GM21786 (cell line): ENCODE measurements around the gene PCGF6.

Experiments
- ATAC-seq: cut with Tn5 transposase; IDR thresholded peaks from one replicate; pipeline ENCODE4 v1.9.1; 2021; ENCODE audit not compliant: unreplicated experiment

Gene PCGF6

GRCh38 chr10:103327906-103328305 lies 23.0 kb downstream of the PCGF6 start:
- no peak for ATAC-seq

- no peak for ATAC-seq
Measured at GRCh38 chr10:103316087-103316486, 34.9 kb downstream of the PCGF6 start.

GRCh38 chr10:103310197-103310596 lies 40.7 kb downstream of the PCGF6 start:
- no peak for ATAC-seq

GRCh38 chr10:103307594-103307993 lies 43.3 kb downstream of the PCGF6 start:
- ATAC-seq, result no peak

GRCh38 chr10:103295374-103296015 lies 55.4 kb downstream of the PCGF6 start:
- no peak for ATAC-seq

- no peak for ATAC-seq
Measured at GRCh38 chr10:103291588-103291987, 59.4 kb downstream of the PCGF6 start.

- no peak for ATAC-seq
Measured at GRCh38 chr10:103287992-103288391, 62.9 kb downstream of the PCGF6 start.

- ATAC-seq, result no peak
Measured at GRCh38 chr10:103284170-103284569, 66.8 kb downstream of the PCGF6 start.

- no peak for ATAC-seq
Measured at GRCh38 chr10:103282961-103283360, 68.0 kb downstream of the PCGF6 start.

GRCh38 chr10:103281753-103282152 lies 69.2 kb downstream of the PCGF6 start:
- ATAC-seq, result no peak

- ATAC-seq, result no peak
Measured at GRCh38 chr10:103280506-103280905, 70.4 kb downstream of the PCGF6 start.

GRCh38 chr10:103280031-103280430 lies 70.9 kb downstream of the PCGF6 start:
- ATAC-seq, result no peak

- ATAC-seq, result no peak
Measured at GRCh38 chr10:103278862-103279298, 72.1 kb downstream of the PCGF6 start.

GRCh38 chr10:103278537-103278823 lies 72.5 kb downstream of the PCGF6 start:
- ATAC-seq, result no peak

GRCh38 chr10:103277713-103278536 lies 73.0 kb downstream of the PCGF6 start:
- no peak for ATAC-seq

- no peak for ATAC-seq
Measured at GRCh38 chr10:103276896-103277712, 73.8 kb downstream of the PCGF6 start, which contains the start of gene INA. Gene INA (plus strand): TSS chr10:103277138. CDS start chr10:103277212, 74 bp downstream.

GRCh38 chr10:103276251-103276895 lies 74.6 kb downstream of the PCGF6 start:
- ATAC-seq, result no peak

GRCh38 chr10:103273041-103273441 lies 77.9 kb downstream of the PCGF6 start:
- ATAC-seq, result no peak

- ATAC-seq, result no peak
Measured at GRCh38 chr10:103265717-103266329, 85.1 kb downstream of the PCGF6 start.

- ATAC-seq, result no peak
Measured at GRCh38 chr10:103262229-103262628, 88.7 kb downstream of the PCGF6 start.

GRCh38 chr10:103259989-103260388 lies 91.0 kb downstream of the PCGF6 start:
- no peak for ATAC-seq
